ENCODE measurements around the gene UCP3.

The UCP3 gene

GRCh38 chr11:73977856-73978519, 30.9 kb downstream of the UCP3 start:
- DNase-seq (ENCODE audit: low spot score): no peak

- DNase-seq (ENCODE audit: low spot score): no peak
These were observed 32.3 kb downstream of the UCP3 start for GRCh38 chr11:73976451-73977151.

- DNase-seq (ENCODE audit: low spot score): no peak
These were observed 33.5 kb downstream of the UCP3 start for GRCh38 chr11:73975479-73975757.

GRCh38 chr11:73974604-73975478, 34.0 kb downstream of the UCP3 start:
- DNase-seq (ENCODE audit: low spot score): no peak

GRCh38 chr11:73972620-73973449, 36.0 kb downstream of the UCP3 start:
- DNase-seq (ENCODE audit: low spot score): no peak

GRCh38 chr11:73972187-73972586, 36.7 kb downstream of the UCP3 start:
- no peak for DNase-seq (ENCODE audit: low spot score)

- no peak for DNase-seq (ENCODE audit: low spot score)
These were observed 37.6 kb downstream of the UCP3 start for GRCh38 chr11:73971175-73971719.

GRCh38 chr11:73969991-73970800, 38.7 kb downstream of the UCP3 start:
- DNase-seq (ENCODE audit: low spot score): no peak

- DNase-seq (ENCODE audit: low spot score): no peak
These were observed 39.8 kb downstream of the UCP3 start for GRCh38 chr11:73969091-73969490.

GRCh38 chr11:73968356-73968966, 40.4 kb downstream of the UCP3 start:
- DNase-seq (ENCODE audit: low spot score): no peak

GRCh38 chr11:73965764-73966121, 43.1 kb downstream of the UCP3 start:
- DNase-seq (ENCODE audit: low spot score): no peak

GRCh38 chr11:73965076-73965763, 43.7 kb downstream of the UCP3 start:
- no peak for DNase-seq (ENCODE audit: low spot score)

GRCh38 chr11:73963861-73964260, 45.0 kb downstream of the UCP3 start:
- no peak for DNase-seq (ENCODE audit: low spot score)

GRCh38 chr11:73962101-73962705, 46.7 kb downstream of the UCP3 start:
- no peak for DNase-seq (ENCODE audit: low spot score)

GRCh38 chr11:73961321-73961720, 47.6 kb downstream of the UCP3 start:
- DNase-seq (ENCODE audit: low spot score): no peak

- DNase-seq (ENCODE audit: low spot score): no peak
These were observed 50.3 kb downstream of the UCP3 start for GRCh38 chr11:73958521-73959141.

GRCh38 chr11:73957654-73958361, 51.1 kb downstream of the UCP3 start:
- no peak for DNase-seq (ENCODE audit: low spot score)

GRCh38 chr11:73956876-73957653, 51.8 kb downstream of the UCP3 start:
- DNase-seq (ENCODE audit: low spot score): no peak

Data from HuH-7 (cell line).